K562 (cell line): Measurements from ENCODE around the gene COX4I2. TPM values are rescaled to one million over a fixed set of nuclear protein-coding genes. Genes with fewer than 3 reads are reported as not detected.
A peak's percentile ranks its signal among the peaks of the same experiment; 100 is the strongest.

ENCODE experiments used
- ATF7 ChIP-seq: fragments of 450-650 bp; IDR thresholded peaks from 2 replicates; pipeline ENCODE4 v1.7.1; 2014; ENCODE audit warnings: mild to moderate bottlenecking, moderate library complexity
- BCOR ChIP-seq: fragments of 450-650 bp; IDR thresholded peaks from 2 replicates; pipeline ENCODE4 v1.6.1; 2016
- BRF2 ChIP-seq: IDR thresholded peaks from 3 replicates; pipeline ENCODE4 v1.6.1; 2011; ENCODE audit warnings: borderline replicate concordance, mild to moderate bottlenecking; ENCODE audit not compliant: insufficient read length, insufficient read depth
- CCNT2 ChIP-seq: IDR thresholded peaks from 2 replicates; pipeline ENCODE4 v1.6.1; 2011; ENCODE audit warnings: borderline replicate concordance, low read depth, mild to moderate bottlenecking, moderate library complexity, mixed read lengths, low read length; ENCODE audit not compliant: insufficient read length; ENCODE audit errors: extremely low read depth
- DDX20 ChIP-seq: fragments of 450-650 bp; IDR thresholded peaks from 2 replicates; pipeline ENCODE4 v1.6.1; 2016; ENCODE audit warnings: missing genetic modification characterization, low read depth, mild to moderate bottlenecking, missing compliant biosample characterization, moderate library complexity
- FOXP4 ChIP-seq: sonication (generic); formaldehyde crosslinking; IDR thresholded peaks from 2 replicates; pipeline ENCODE4 v1.8.0; 2022; ENCODE audit warnings: mild to moderate bottlenecking, missing genetic modification reagents, borderline replicate concordance
- HNRNPLL ChIP-seq: fragments of 200-400 bp; formaldehyde crosslinking; IDR thresholded peaks from 2 replicates; pipeline ENCODE4 v1.6.1; 2017; ENCODE audit warnings: low read length, low read depth, mild to moderate bottlenecking; ENCODE audit not compliant: poor library complexity, severe bottlenecking
- HOXB6 ChIP-seq: fragments of 250-450 bp; sonication (Bioruptor Pico); IDR thresholded peaks from 2 replicates; pipeline ENCODE4 v1.5.1; 2022; ENCODE audit warnings: mild to moderate bottlenecking, borderline replicate concordance
- MCM3 ChIP-seq: fragments of 450-650 bp; IDR thresholded peaks from 2 replicates; pipeline ENCODE4 v1.6.1; 2016
- MCM7 ChIP-seq, 2 experiments: fragments of 450-650 bp; IDR thresholded peaks; 2 replicates each; pipeline ENCODE4 v1.6.1; 2016 to 2018
- MTA2 ChIP-seq: fragments of 450-650 bp; IDR thresholded peaks from 2 replicates; pipeline ENCODE4 v1.6.1; 2016; ENCODE audit warnings: low read depth
- MTA3 ChIP-seq: fragments of 450-650 bp; formaldehyde crosslinking; IDR thresholded peaks from 2 replicates; pipeline ENCODE4 v1.6.1; 2017; ENCODE audit warnings: mild to moderate bottlenecking, borderline replicate concordance
- MYC ChIP-seq, 2 experiments: fragments of 250-450 bp in 1 of 2; sonication (Bioruptor Pico) in 1 of 2; IDR thresholded peaks; 2 replicates each; pipeline versions ENCODE4 v1.5.1 to v1.6.1; 2012 to 2021; ENCODE audit warnings: low read depth in 2 of 2, borderline replicate concordance in 1 of 2, improper control_type of control experiment in 1 of 2, low read length in 1 of 2, mild to moderate bottlenecking in 1 of 2, moderate library complexity in 1 of 2
- NCOA1 ChIP-seq: fragments of 450-650 bp; IDR thresholded peaks from 2 replicates; pipeline ENCODE4 v1.6.1; 2016; ENCODE audit warnings: low read depth
- RAD21 ChIP-seq, 2 experiments: fragments of 250-450 bp in 1 of 2; fragments of 450-650 bp in 1 of 2; sonication (Bioruptor Pico) in 1 of 2; formaldehyde crosslinking in 1 of 2; IDR thresholded peaks in 1 of 2; conservative IDR thresholded peaks in 1 of 2; 2 replicates each; pipeline versions ENCODE4 v1.4.0 to v1.8.0; 2020 to 2022; ENCODE audit warnings: mild to moderate bottlenecking in 2 of 2, moderate library complexity in 1 of 2
- TEAD1 ChIP-seq, 2 experiments: fragments of 450-650 bp in 1 of 2; sonication (generic) in 1 of 2; formaldehyde crosslinking; IDR thresholded peaks; 2 replicates each; pipeline versions ENCODE4 v1.4.0 to v1.8.0; 2020 to 2022; ENCODE audit warnings: mild to moderate bottlenecking in 2 of 2, missing genetic modification reagents in 1 of 2
- ZC3H8 ChIP-seq: fragments of 450-650 bp; IDR thresholded peaks from 2 replicates; pipeline ENCODE4 v1.6.1; 2017
- ZHX1 ChIP-seq: fragments of 150-350 bp; conservative IDR thresholded peaks from 2 replicates; pipeline ENCODE4 v1.6.1; 2014; ENCODE audit warnings: low read length
- ZKSCAN8 ChIP-seq: fragments of 200-800 bp; sonication (Bioruptor generic); IDR thresholded peaks from 2 replicates; pipeline ENCODE4 v1.6.1; 2016; ENCODE audit warnings: missing genetic modification characterization, missing compliant biosample characterization
- ZNF354B ChIP-seq: fragments of 250-450 bp; sonication (Bioruptor Pico); IDR thresholded peaks from 2 replicates; pipeline ENCODE4 v1.4.0; 2020
- ZNF77 ChIP-seq: fragments of 250-450 bp; sonication (Bioruptor Pico); IDR thresholded peaks from 2 replicates; pipeline ENCODE4 v1.5.0; 2020
- polyA plus RNA-seq, 8 experiments: library from polyadenylated mRNA; depleted of rRNA in 4 of 8; stranded (reverse) in 5 of 8; unstranded in 3 of 8; fragments of >200 nt; fragmentation: Nextera tagmentation in 2 of 8; fragmentation: Illumina TruSeq in 1 of 8; extraction: Ambion mirVana in 2 of 8; extraction: Trizol in 1 of 8; gene quantifications; 2 replicates each; pipeline versions ENCODE4 v1.2.1 to v1.2.3, GENCODE V29; 2011 to 2014; ENCODE audit warnings: inconsistent platforms in 1 of 8, missing spikeins in 1 of 8
- total RNA-seq, 7 experiments: library from RNA; depleted of rRNA in 6 of 7; stranded (reverse); fragments of >200 nt in 6 of 7; fragmentation: Illumina TruSeq in 2 of 7; extraction: Trizol in 2 of 7; gene quantifications; 2 replicates each; pipeline versions ENCODE4 v1.2.1 to v1.2.3, GENCODE V29; 2011 to 2021; ENCODE audit warnings: low replicate concordance in 1 of 7

The COX4I2 gene
- total and polyA plus RNA-seq, 9 of the 15 experiments (the other 6 are each of a cell fraction or from before 2014, with no cell fraction given), result not detected

GRCh38 chr20:31605031-31605901 is 32.4 kb upstream of the COX4I2 start, which contains the start of gene ID1 (continued):
- TF ChIP-seq FOXP4 (CRISPR knock-in tag) (0 out of 2 replicates have a peak, but pooled peaks have one; percentile 75), BCOR (peak; percentile 33; the same call in 1 of the 2 replicates), ZC3H8 (peak; percentile 42; the same call in 1 of the 2 replicates), ZKSCAN8 (CRISPR knock-in tag) (no peak), DDX20 (tag) (no peak), ATF7 (peak; percentile 76), BRF2 (no peak), MYC (IDR thresholded peaks at IDR 0.05; ENCODE audit: low read depth, low read length) (peak; percentile 91), MYC (CRISPR knock-in tag; IDR thresholded peaks at IDR 0.05; ENCODE audit: borderline replicate concordance, low read depth) (no peak), HNRNPLL (peak; percentile 77), NCOA1 (no peak), CCNT2 (peak; percentile 87), MTA2 (peak; percentile 20; the same call in 1 of the 2 replicates), MCM3 (no peak), ZHX1 (0 out of 2 replicates have a peak, but pooled peaks have one; percentile 83), ZNF354B (no peak), HOXB6 (CRISPR knock-in tag) (no peak), MCM7 (IDR thresholded peaks at IDR 0.05) (no peak), ZNF77 (CRISPR knock-in tag) (no peak), TEAD1 (CRISPR knock-in tag; IDR thresholded peaks at IDR 0.05) (no peak), MTA3 (peak; percentile 99), RAD21 (CRISPR knock-in tag; conservative IDR thresholded peaks at IDR 0.05 in 1 of 2, IDR thresholded peaks at IDR 0.05 in 1 of 2) (no peak)
